HEK293T (cell line): ENCODE measurements around the gene SPATA13.

ENCODE experiments used
- BHLHE40 ChIP-seq: fragments of 450-650 bp; IDR thresholded peaks from 2 replicates; pipeline ENCODE4 v1.6.1; 2016; ENCODE audit warnings: mild to moderate bottlenecking, moderate library complexity, borderline replicate concordance
- ELF4 ChIP-seq: fragments of 450-650 bp; IDR thresholded peaks from 2 replicates; pipeline ENCODE4 v1.6.1; 2017; ENCODE audit warnings: antibody characterized with exemption
- FOXK2 ChIP-seq: fragments of 450-650 bp; IDR thresholded peaks from 2 replicates; pipeline ENCODE4 v1.6.1; 2016; ENCODE audit warnings: mild to moderate bottlenecking
- FOXM1 ChIP-seq: fragments of 450-650 bp; IDR thresholded peaks from 2 replicates; pipeline ENCODE4 v1.6.1; 2017; ENCODE audit warnings: mild to moderate bottlenecking, borderline replicate concordance
- HDGF ChIP-seq: fragments of 450-650 bp; IDR thresholded peaks from 2 replicates; pipeline ENCODE4 v1.6.1; 2017; ENCODE audit warnings: antibody characterized with exemption, borderline replicate concordance
- L3MBTL2 ChIP-seq: fragments of 450-650 bp; conservative IDR thresholded peaks from 2 replicates; pipeline ENCODE4 v1.6.1; 2016; ENCODE audit warnings: mild to moderate bottlenecking
- LEF1 ChIP-seq: fragments of 450-650 bp; IDR thresholded peaks from 2 replicates; pipeline ENCODE4 v1.6.1; 2017; ENCODE audit warnings: mild to moderate bottlenecking, borderline replicate concordance
- SP1 ChIP-seq: fragments of 450-650 bp; IDR thresholded peaks from 2 replicates; pipeline ENCODE4 v1.6.1; 2017
- TF ChIP-seq, protein P1 (sequence below): fragments of 450-650 bp; IDR thresholded peaks from 2 replicates; pipeline ENCODE4 v1.6.1; 2016

DNA sequence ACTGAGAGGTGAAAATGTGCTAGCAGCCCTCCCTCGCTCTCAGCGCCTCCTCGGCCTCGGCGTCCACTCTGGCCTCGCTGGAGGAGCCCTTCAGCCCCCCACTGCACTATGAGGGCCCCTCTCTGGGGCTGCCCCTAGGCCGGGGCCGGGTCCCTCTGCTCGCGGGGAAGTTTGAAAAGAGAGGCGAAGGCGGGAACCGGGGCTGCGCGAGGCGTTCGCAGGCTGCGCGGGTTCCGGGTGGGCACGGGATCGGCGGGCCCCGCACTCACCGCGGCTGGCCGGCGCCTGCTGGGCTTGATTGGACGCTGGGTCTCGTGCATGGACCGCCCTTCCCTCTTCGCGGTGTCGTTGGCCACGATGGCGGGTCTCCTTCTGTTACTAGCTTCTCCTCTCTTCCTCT is 178.2 kb downstream of the SPATA13 start:
- TF ChIP-seq ELF4 (no peak), L3MBTL2 (no peak), HDGF (no peak), BHLHE40 (no peak), FOXK2 (no peak), FOXM1 (no peak), LEF1 (no peak), SP1 (no peak)
- TF ChIP-seq, protein P1, sequence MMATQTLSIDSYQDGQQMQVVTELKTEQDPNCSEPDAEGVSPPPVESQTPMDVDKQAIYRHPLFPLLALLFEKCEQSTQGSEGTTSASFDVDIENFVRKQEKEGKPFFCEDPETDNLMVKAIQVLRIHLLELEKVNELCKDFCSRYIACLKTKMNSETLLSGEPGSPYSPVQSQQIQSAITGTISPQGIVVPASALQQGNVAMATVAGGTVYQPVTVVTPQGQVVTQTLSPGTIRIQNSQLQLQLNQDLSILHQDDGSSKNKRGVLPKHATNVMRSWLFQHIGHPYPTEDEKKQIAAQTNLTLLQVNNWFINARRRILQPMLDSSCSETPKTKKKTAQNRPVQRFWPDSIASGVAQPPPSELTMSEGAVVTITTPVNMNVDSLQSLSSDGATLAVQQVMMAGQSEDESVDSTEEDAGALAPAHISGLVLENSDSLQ = no peak
